Neural cell (in vitro differentiated cells): ENCODE data around the gene ESR1. TPM values are rescaled to one million over a fixed set of nuclear protein-coding genes. Genes with fewer than 3 reads are reported as not detected.

ENCODE experiments used
- H2AFZ ChIP-seq: fragments of 200-600, 300-800 bp; sonication (generic), shearing (Covaris generic); 2 replicates; pipeline ENCODE4 v1.6.0; 2014; ENCODE audit warnings: low read depth, mild to moderate bottlenecking, antibody characterized with exemption, low read length, moderate library complexity
- H3F3A ChIP-seq: fragments of 200-600 bp; shearing (Covaris generic); 2 replicates; pipeline ENCODE4 v1.6.1; 2016; ENCODE audit warnings: mild to moderate bottlenecking, moderate library complexity, mixed read lengths, antibody characterized with exemption, low read length; ENCODE audit not compliant: insufficient read depth, poor library complexity, severe bottlenecking
- H3K27ac ChIP-seq: fragments of 200-600, 300-800 bp; sonication (generic), shearing (Covaris generic); 2 replicates; pipeline ENCODE4 v1.5.1; 2014; ENCODE audit warnings: mild to moderate bottlenecking, low read length, moderate library complexity
- H3K27me3 ChIP-seq: fragments of 300-800, 200-600 bp; sonication (generic), shearing (Covaris generic); 2 replicates; pipeline ENCODE4 v1.6.0; 2014; ENCODE audit warnings: mild to moderate bottlenecking, low read depth, low read length, moderate library complexity; ENCODE audit not compliant: insufficient read depth
- H3K36me3 ChIP-seq: fragments of 300-800, 200-600 bp; sonication (generic), shearing (Covaris generic); 2 replicates; pipeline ENCODE4 v1.5.1; 2014; ENCODE audit warnings: mild to moderate bottlenecking, antibody characterized with exemption, low read length, moderate library complexity; ENCODE audit not compliant: insufficient read depth
- H3K4me2 ChIP-seq: fragments of 300-800, 200-600 bp; sonication (generic), shearing (Covaris generic); 2 replicates; pipeline ENCODE4 v1.6.0; 2014; ENCODE audit warnings: mild to moderate bottlenecking, low read length
- H3K4me3 ChIP-seq: fragments of 300-800, 200-600 bp; sonication (generic), shearing (Covaris generic); 2 replicates; pipeline ENCODE4 v1.5.1; 2014; ENCODE audit warnings: mild to moderate bottlenecking, low read length, moderate library complexity
- H3K79me2 ChIP-seq: fragments of 200-600 bp; shearing (Covaris generic); replicated peaks from 2 replicates; pipeline ENCODE4 v1.6.0; 2014; ENCODE audit warnings: mild to moderate bottlenecking, low read length, moderate library complexity; ENCODE audit not compliant: insufficient read depth
- H3K9ac ChIP-seq: fragments of 300-800, 200-600 bp; sonication (generic), shearing (Covaris generic); 2 replicates; pipeline ENCODE4 v1.6.1; 2016; ENCODE audit warnings: mild to moderate bottlenecking, low read length, mixed read lengths
- H3K9me2 ChIP-seq: fragments of 200-600 bp; shearing (Covaris generic); 2 replicates; pipeline ENCODE4 v1.6.1; 2016; ENCODE audit warnings: mild to moderate bottlenecking, low read length, mixed read lengths; ENCODE audit not compliant: insufficient read depth
- H3K9me3 ChIP-seq: fragments of 200-600, 300-800 bp; sonication (generic), shearing (Covaris generic); 2 replicates; pipeline ENCODE4 v1.6.1; 2016; ENCODE audit warnings: mild to moderate bottlenecking, mixed run types, low read length, moderate library complexity, mixed read lengths
- H4K20me1 ChIP-seq: fragments of 200-600 bp; shearing (Covaris generic); 2 replicates; pipeline ENCODE4 v1.6.1; 2016; ENCODE audit warnings: mild to moderate bottlenecking, mixed run types; ENCODE audit not compliant: insufficient read depth
- EP300 ChIP-seq: fragments of 450-650 bp; conservative IDR thresholded peaks from 2 replicates; pipeline ENCODE4 v1.6.1; 2014; ENCODE audit warnings: antibody characterized with exemption, mild to moderate bottlenecking, moderate library complexity; ENCODE audit not compliant: poor library complexity, severe bottlenecking
- EZH2 ChIP-seq: fragments of 200-600, 300-800 bp; shearing (Covaris generic), sonication (generic); IDR thresholded peaks from 2 replicates; pipeline ENCODE4 v1.6.1; 2014; ENCODE audit warnings: antibody characterized with exemption, low read length, borderline replicate concordance, mild to moderate bottlenecking; ENCODE audit not compliant: insufficient read depth, poor library complexity, severe bottlenecking
- MXI1 ChIP-seq: fragments of 450-650 bp; conservative IDR thresholded peaks from 2 replicates; pipeline ENCODE4 v1.6.1; 2014; ENCODE audit warnings: antibody characterized with exemption, mild to moderate bottlenecking; ENCODE audit not compliant: poor library complexity, severe bottlenecking
- POLR2AphosphoS5 ChIP-seq: IDR thresholded peaks from 2 replicates; pipeline ENCODE4 v1.6.1; 2012
- RAD21 ChIP-seq: fragments of 450-650 bp; conservative IDR thresholded peaks from 2 replicates; pipeline ENCODE4 v1.6.1; 2014; ENCODE audit warnings: antibody characterized with exemption, mild to moderate bottlenecking, moderate library complexity
- SMC3 ChIP-seq: fragments of 450-650 bp; conservative IDR thresholded peaks from 2 replicates; pipeline ENCODE4 v1.6.1; 2014; ENCODE audit warnings: antibody characterized with exemption, mild to moderate bottlenecking, moderate library complexity; ENCODE audit not compliant: poor library complexity
- TAF1 ChIP-seq: IDR thresholded peaks from 2 replicates; pipeline ENCODE4 v1.6.1; 2012; ENCODE audit warnings: low read depth
- polyA plus RNA-seq: library from polyadenylated mRNA; depleted of rRNA; stranded (reverse); fragments of >200 nt; gene quantifications from 2 replicates; pipeline ENCODE4 v1.2.3, GENCODE V29; 2014
- TF ChIP-seq, protein P1 (sequence below): IDR thresholded peaks from 2 replicates; pipeline ENCODE4 v1.6.1; 2012; ENCODE audit warnings: borderline replicate concordance
- TF ChIP-seq, protein P2 (sequence below): fragments of 450-650 bp; IDR thresholded peaks from 2 replicates; pipeline ENCODE4 v1.5.1; 2014; ENCODE audit warnings: antibody characterized with exemption, mild to moderate bottlenecking, moderate library complexity; ENCODE audit not compliant: poor library complexity, severe bottlenecking

Gene ESR1
- polyA plus RNA-seq, 1 donor from 2014 or later: 0.14 TPM

DNA sequence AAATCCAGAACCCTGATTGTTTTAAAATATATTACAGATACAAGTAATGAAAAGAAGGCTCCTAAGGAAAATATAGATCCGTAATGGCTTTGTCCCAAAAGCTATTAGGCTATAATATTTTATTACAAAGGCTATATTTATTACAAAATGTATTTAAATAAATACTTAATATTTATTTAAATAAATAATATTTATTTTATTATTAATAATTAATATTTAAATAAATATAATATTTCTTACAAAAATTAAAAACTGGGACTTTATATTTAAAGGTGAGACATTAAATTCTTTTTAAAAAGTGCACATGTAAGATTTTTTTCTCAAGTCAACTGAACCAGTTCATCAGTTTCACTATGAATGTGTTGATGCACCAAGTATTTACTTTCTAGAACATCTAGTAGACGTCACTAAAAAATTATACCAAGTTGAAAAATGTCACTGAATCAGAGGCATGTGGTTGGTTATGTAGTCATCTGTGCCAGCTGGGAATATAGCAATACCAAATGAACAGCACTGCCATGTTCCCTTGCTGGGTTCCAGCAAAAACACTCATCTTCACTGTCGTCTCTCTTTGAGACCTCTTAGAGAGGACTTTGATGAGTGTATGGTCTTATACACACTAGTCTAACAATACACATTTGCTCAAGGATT lies 278.9 kb downstream of the ESR1 start:
- no peak for TF ChIP-seq EZH2
- TF ChIP-seq EP300: no peak
- no peak for TF ChIP-seq MXI1
- TF ChIP-seq RAD21: no peak
- TF ChIP-seq, protein P1, sequence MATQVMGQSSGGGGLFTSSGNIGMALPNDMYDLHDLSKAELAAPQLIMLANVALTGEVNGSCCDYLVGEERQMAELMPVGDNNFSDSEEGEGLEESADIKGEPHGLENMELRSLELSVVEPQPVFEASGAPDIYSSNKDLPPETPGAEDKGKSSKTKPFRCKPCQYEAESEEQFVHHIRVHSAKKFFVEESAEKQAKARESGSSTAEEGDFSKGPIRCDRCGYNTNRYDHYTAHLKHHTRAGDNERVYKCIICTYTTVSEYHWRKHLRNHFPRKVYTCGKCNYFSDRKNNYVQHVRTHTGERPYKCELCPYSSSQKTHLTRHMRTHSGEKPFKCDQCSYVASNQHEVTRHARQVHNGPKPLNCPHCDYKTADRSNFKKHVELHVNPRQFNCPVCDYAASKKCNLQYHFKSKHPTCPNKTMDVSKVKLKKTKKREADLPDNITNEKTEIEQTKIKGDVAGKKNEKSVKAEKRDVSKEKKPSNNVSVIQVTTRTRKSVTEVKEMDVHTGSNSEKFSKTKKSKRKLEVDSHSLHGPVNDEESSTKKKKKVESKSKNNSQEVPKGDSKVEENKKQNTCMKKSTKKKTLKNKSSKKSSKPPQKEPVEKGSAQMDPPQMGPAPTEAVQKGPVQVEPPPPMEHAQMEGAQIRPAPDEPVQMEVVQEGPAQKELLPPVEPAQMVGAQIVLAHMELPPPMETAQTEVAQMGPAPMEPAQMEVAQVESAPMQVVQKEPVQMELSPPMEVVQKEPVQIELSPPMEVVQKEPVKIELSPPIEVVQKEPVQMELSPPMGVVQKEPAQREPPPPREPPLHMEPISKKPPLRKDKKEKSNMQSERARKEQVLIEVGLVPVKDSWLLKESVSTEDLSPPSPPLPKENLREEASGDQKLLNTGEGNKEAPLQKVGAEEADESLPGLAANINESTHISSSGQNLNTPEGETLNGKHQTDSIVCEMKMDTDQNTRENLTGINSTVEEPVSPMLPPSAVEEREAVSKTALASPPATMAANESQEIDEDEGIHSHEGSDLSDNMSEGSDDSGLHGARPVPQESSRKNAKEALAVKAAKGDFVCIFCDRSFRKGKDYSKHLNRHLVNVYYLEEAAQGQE: no peak
- TF ChIP-seq TAF1: no peak
- no peak for TF ChIP-seq SMC3
- TF ChIP-seq, protein P2, sequence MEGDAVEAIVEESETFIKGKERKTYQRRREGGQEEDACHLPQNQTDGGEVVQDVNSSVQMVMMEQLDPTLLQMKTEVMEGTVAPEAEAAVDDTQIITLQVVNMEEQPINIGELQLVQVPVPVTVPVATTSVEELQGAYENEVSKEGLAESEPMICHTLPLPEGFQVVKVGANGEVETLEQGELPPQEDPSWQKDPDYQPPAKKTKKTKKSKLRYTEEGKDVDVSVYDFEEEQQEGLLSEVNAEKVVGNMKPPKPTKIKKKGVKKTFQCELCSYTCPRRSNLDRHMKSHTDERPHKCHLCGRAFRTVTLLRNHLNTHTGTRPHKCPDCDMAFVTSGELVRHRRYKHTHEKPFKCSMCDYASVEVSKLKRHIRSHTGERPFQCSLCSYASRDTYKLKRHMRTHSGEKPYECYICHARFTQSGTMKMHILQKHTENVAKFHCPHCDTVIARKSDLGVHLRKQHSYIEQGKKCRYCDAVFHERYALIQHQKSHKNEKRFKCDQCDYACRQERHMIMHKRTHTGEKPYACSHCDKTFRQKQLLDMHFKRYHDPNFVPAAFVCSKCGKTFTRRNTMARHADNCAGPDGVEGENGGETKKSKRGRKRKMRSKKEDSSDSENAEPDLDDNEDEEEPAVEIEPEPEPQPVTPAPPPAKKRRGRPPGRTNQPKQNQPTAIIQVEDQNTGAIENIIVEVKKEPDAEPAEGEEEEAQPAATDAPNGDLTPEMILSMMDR: no peak

DNA sequence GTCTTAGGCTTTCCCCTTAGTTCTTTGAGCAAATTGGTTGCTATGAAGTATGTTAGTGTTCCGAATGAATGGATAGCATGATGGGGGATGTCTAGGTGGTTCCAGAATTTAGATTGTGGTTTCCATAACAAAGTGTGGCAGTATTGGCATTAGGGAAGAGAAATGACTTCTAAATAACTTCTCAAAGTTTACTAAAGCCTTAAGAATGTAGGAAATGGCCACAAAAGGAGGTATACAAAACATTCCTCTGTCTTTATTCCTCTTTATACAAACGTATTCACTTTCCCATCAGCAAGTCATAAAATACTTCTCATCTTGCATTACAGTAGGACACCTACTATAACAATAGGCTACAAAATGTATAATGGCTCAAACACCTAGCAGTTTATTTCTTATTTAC lies 279.6 kb downstream of the ESR1 start:
- no peaks in the 10 kb centered on the region for H3F3A ChIP-seq
- H2AFZ ChIP-seq: no peak overlapping the region
- H3K79me2 ChIP-seq: no peaks in the 10 kb centered on the region
- TF ChIP-seq TAF1: no peak
- no peak for TF ChIP-seq EP300
- TF ChIP-seq, protein P2: no peak
- TF ChIP-seq, protein P1: no peak
- no peak for TF ChIP-seq SMC3
- TF ChIP-seq EZH2: no peak
- TF ChIP-seq MXI1: no peak
- no peak for TF ChIP-seq POLR2AphosphoS5
- TF ChIP-seq RAD21: no peak
- H4K20me1 ChIP-seq: no peaks in the 10 kb centered on the region
- no peak overlapping the region for H3K4me2 ChIP-seq
- H3K9me2 ChIP-seq: no peaks in the 10 kb centered on the region
- no peak overlapping the region for H3K27ac ChIP-seq
- no peak overlapping the region for H3K9ac ChIP-seq
- no peaks in the 10 kb centered on the region for H3K9me3 ChIP-seq
- no peak overlapping the region for H3K4me3 ChIP-seq
- H3K36me3 ChIP-seq: no peaks in the 10 kb centered on the region
- H3K27me3 ChIP-seq: no peaks in the 10 kb centered on the region

More for the DNA sequence above, 278.9 kb downstream of the ESR1 start:
- Histone ChIP-seq H3K27ac (no peak overlapping the region), H2AFZ (no peak overlapping the region), H3K79me2 (no peaks in the 10 kb centered on the region), H3K9ac (no peak overlapping the region), H3K9me3 (no peaks in the 10 kb centered on the region), H3K4me3 (no peak overlapping the region), H3K4me2 (no peak overlapping the region), H4K20me1 (no peaks in the 10 kb centered on the region), H3F3A (no peaks in the 10 kb centered on the region), H3K27me3 (no peaks in the 10 kb centered on the region), H3K36me3 (no peaks in the 10 kb centered on the region), H3K9me2 (no peaks in the 10 kb centered on the region)
